ENCODE data around the gene PSMA8. TPM values are rescaled to one million over a fixed set of nuclear protein-coding genes. Genes with fewer than 3 reads are reported as not detected.

Gene PSMA8
- polyA plus RNA-seq, 1 of the 3 experiments (the other 2 are of a cell fraction) = not detected

- no peak for TF ChIP-seq REST (IDR thresholded peaks at IDR 0.05; ENCODE audit: low read depth, low read length)
- no peak for TF ChIP-seq NRF1 (IDR thresholded peaks at IDR 0.05; ENCODE audit: low read depth, low read length)
- TF ChIP-seq RCOR1 (IDR thresholded peaks at IDR 0.05; ENCODE audit: low read length) = no peak
- no peak for TF ChIP-seq CHD2 (IDR thresholded peaks at IDR 0.05; ENCODE audit: low read length, partially characterized antibody)
Measured at GRCh38 chr18:26104035-26104434, 29.6 kb upstream of the PSMA8 start (continued).

GRCh38 chr18:26119246-26119645, 14.4 kb upstream of the PSMA8 start:
- H4K20me1 ChIP-seq (ENCODE audit: insufficient read depth) = no peaks in the 10 kb centered on the region
- no peak overlapping the region for H3K27ac ChIP-seq (ENCODE audit: low read depth in 2 of 2, low read length in 1 of 2)
- no peak overlapping the region for H3K4me2 ChIP-seq
- no peaks in the 10 kb centered on the region for H3K27me3 ChIP-seq (ENCODE audit: insufficient read depth)
- TF ChIP-seq YY1 (IDR thresholded peaks at IDR 0.05; ENCODE audit: low read depth) (no peak), FOXJ3 (CRISPR knock-in tag; IDR thresholded peaks at IDR 0.05) (no peak), SIN3A (IDR thresholded peaks at IDR 0.05; ENCODE audit: borderline replicate concordance, low read depth, low read length) (no peak), REST (IDR thresholded peaks at IDR 0.05; ENCODE audit: low read depth, low read length) (no peak), CHD2 (IDR thresholded peaks at IDR 0.05; ENCODE audit: low read length, partially characterized antibody) (no peak), FOXM1 (IDR thresholded peaks at IDR 0.05; ENCODE audit: low read depth) (no peak), POLR2AphosphoS5 (IDR thresholded peaks at IDR 0.05; ENCODE audit: low read depth, low read length) (no peak), CTCF (IDR thresholded peaks at IDR 0.05) (no peak), TCF12 (IDR thresholded peaks at IDR 0.05) (no peak), MEF2A (IDR thresholded peaks at IDR 0.05; ENCODE audit: borderline replicate concordance, low read depth) (no peak), SMC3 (IDR thresholded peaks at IDR 0.05; ENCODE audit: low read depth, low read length) (no peak), RXRA (IDR thresholded peaks at IDR 0.05; ENCODE audit: borderline replicate concordance, low read depth) (no peak), EZH2phosphoT487 (IDR thresholded peaks at IDR 0.05; ENCODE audit: borderline replicate concordance, low read depth) (no peak), JUND (IDR thresholded peaks at IDR 0.05) (no peak), TEAD4 (IDR thresholded peaks at IDR 0.05; ENCODE audit: borderline replicate concordance, insufficient read depth) (no peak), NRF1 (IDR thresholded peaks at IDR 0.05; ENCODE audit: low read depth, low read length) (no peak), NFIC (IDR thresholded peaks at IDR 0.05; ENCODE audit: borderline replicate concordance) (no peak), RAD21 (IDR thresholded peaks at IDR 0.05; ENCODE audit: low read length) (no peak), ELF1 (IDR thresholded peaks at IDR 0.05) (no peak)
- 31% methylated on average over 5 of the region's 5 CpGs for WGBS (ENCODE audit: low lambda C conversion rate)
- ChIA-PET CTCF (no interaction called here), POLR2A (no interaction called here)
- no peaks in the 10 kb centered on the region for H3K79me2 ChIP-seq (ENCODE audit: insufficient read depth)
- no peak for DNase-seq
- H3K36me3 ChIP-seq (replicated peaks in 1 of 2; ENCODE audit: control insufficient read depth in 1 of 2, insufficient read depth in 2 of 2, low read length in 1 of 2) = no peaks in the 10 kb centered on the region
- H3K9ac ChIP-seq = no peak overlapping the region
- no peaks in the 10 kb centered on the region for H3K9me3 ChIP-seq
- no peaks in the 10 kb centered on the region for H3K4me1 ChIP-seq (ENCODE audit: control insufficient read depth in 1 of 2, insufficient read depth in 2 of 2, low read depth in 1 of 2, low read length in 1 of 2)
- no peak overlapping the region for H3K4me3 ChIP-seq (ENCODE audit: low read depth in 2 of 2, low read length in 1 of 2)
- H3K9me2 ChIP-seq = no peaks in the 10 kb centered on the region
- no peaks in the 10 kb centered on the region for H3F3A ChIP-seq (replicated peaks; ENCODE audit: insufficient read depth)
- H2AFZ ChIP-seq (ENCODE audit: low read depth) = no peak overlapping the region

Data from SK-N-SH (cell line).